ENCODE data around the gene COL4A2.

DNA sequence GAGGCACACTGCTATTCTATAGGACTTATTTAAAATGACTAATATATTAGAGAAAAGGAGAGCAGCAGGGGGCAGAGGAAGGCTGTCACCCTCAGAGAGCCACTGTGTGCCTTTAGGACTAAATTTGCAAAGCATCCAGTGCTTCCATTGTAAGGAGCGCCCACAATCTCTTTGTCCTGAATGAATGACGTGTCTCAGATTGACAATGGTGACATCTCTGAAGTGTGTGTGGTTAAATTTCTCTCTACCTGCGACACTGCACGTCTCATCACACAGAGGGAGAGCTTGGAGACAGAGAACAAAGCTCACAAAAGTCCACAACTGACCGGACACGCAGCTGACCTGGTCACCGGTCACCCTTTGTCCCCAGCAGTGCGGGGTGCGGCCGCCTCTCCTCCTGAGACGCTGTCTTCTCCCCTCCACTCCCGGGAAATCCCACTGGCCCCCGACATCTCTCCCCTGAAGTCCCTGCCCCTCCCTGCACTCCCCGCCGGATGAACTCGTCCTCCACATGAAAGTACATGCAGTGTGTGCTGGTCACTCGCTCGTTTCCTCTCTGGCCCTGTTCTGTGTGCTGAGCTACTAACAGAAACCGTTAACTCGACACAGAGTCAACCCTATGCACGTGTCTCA, 147.3 kb downstream of the COL4A2 start:
- TF ChIP-seq GATA2 (IDR thresholded peaks at IDR 0.05; ENCODE audit: low read depth, low read length) (no peak), GATA3 (IDR thresholded peaks at IDR 0.05; ENCODE audit: low read depth, low read length) (no peak)

Measured in SH-SY5Y (cell line).